Measurements from ENCODE around the gene AK1.

Gene AK1

GRCh38 chr9:127868278-127868902 lies 9.1 kb downstream of the AK1 start:
- DNase-seq: no peak

- DNase-seq: no peak
These were observed 9.9 kb downstream of the AK1 start for GRCh38 chr9:127867356-127868277.

DNA sequence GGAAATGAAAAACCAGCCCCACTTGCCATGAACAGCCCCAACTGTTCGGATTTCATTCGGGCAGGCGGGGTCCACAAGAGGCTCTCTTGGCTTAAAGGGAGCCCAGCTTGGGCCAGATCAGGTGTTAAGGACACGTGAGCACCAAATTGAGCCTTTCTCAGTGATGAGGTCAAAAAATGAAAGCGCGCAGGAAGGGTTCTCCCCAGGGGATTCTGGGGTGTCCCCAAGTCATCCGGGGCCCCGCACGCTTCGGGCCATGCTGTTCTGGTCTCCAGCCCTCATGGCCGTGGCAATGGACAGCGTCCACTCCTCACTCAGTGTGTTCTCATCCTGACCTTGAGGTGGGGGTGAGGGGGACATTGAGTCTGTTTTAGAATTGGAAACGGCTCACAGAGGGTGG lies 10.9 kb downstream of the AK1 start:
- DNase-seq: no peak

GRCh38 chr9:127865645-127866464 lies 11.6 kb downstream of the AK1 start:
- no peak for DNase-seq

- no peak for DNase-seq
These were observed 14.3 kb downstream of the AK1 start for GRCh38 chr9:127863191-127863621.

GRCh38 chr9:127862075-127863011 lies 15.1 kb downstream of the AK1 start:
- no peak for DNase-seq

DNA sequence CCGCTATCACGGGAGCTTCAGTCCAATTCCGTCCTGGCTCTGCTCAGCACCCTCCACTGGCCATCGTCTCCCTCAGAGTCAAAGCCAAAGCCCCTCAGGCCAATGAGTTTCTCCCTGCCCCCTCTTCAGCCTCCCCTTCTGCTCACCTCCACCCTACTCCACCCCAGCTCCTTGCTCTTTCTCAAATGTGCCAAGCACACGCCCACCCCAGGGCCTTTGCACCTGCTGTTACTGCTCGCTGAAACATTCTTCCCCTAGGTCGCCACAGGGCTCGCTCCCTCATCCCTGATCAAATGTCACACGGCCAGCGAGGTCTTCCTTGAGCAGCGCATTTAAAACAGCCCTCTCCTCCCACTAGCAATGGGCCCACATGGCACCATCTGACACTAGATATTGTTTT lies 16.7 kb downstream of the AK1 start:
- no peak for DNase-seq

GRCh38 chr9:127860260-127860659 lies 17.2 kb downstream of the AK1 start:
- no peak for DNase-seq

- no peak for DNase-seq
These were observed 19.4 kb downstream of the AK1 start for GRCh38 chr9:127858041-127858512.

- DNase-seq: no peak
These were observed 20.2 kb downstream of the AK1 start for GRCh38 chr9:127857278-127857677.

DNA sequence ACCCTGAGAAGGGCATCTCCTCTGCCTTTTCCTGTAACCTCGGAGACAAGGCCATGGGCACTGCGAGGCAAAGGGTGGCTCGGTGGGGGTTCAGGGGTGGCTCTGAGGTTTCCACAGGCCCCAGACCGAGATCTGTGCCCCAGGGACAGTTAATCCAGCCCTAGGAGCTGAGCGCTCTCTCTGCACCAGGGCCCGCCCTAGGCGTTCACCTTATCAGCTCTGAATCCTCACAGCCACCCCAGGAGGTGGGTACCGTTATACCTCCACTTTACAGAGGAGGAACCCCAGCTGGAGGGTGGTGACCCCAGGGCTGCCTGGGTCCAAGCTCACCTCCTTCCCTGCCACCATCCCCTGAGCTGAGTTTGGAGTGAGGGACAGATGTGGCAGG lies 20.8 kb downstream of the AK1 start:
- no peak for DNase-seq

GRCh38 chr9:127856094-127856728 lies 21.3 kb downstream of the AK1 start:
- DNase-seq: no peak

GRCh38 chr9:127855522-127855921 lies 22.0 kb downstream of the AK1 start:
- DNase-seq: no peak

- DNase-seq: no peak
These were observed 22.5 kb downstream of the AK1 start for GRCh38 chr9:127854960-127855359.

- no peak for DNase-seq
These were observed 23.2 kb downstream of the AK1 start, which contains the start of gene ENG for GRCh38 chr9:127854184-127854806. Gene ENG (minus strand): TSS chr9:127854658. CDS start chr9:127854355, 303 bp downstream.

DNA sequence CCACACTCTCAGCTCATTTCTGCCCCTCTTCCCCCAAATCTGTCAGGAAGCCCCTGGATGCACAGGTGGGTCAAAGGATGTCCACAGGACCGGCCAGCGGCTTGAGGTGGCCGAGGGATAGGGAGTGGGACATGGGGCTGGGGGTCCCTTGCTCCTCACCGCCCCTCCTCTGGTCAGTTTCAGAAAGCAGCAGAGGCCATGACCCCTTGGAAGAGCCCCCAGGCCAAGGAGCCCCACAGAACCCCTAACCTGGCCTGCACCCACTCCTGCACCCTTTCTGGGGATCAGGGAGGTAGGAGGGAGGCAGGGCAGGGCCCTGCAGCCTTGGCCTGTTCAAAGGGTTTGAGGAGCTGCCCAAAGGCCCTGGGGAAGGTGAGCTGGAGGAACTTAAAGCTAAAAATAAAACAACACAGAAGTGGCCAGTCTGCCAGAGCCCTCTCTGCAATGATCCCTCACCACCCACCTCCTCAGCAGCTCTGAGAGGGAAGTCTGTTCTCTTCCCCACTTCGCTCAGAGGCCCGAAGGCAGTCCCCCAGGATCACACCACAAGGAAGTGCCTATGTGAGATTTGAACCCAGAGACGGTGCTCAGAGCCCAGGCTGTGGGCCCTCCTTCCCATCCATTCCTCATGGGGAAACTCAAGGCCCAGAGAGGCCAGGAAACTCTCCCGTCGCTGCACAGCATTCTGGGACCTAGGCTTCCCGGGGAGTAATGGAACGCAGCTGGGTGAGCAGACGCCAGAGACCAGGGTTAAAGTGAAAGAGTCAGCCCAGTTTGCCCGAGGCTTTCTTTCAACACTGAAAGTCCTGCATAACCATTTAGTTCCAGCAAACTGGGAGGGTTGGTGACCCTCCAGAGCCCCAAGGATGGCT lies 23.9 kb downstream of the AK1 start:
- no peak for DNase-seq

DNA sequence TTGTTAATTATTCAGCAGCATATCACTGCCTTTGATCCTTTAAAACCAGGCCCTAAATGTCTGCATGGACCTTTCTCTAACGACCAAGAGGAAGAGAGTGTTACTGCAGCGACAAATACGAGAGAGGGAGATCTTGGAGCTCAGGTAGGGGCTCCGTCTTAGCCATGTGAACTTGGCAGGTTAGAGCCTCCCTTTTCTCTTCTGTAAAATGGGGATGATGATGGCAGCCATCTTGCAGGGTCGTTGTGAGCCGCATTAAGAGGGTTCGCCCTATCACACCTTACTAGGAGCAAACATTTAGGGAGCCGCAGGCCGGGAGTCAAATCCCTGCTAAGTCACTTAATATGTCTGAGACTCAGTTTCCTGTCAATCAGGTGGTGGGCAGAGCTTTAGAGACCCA lies 24.6 kb downstream of the AK1 start:
- no peak for DNase-seq

DNA sequence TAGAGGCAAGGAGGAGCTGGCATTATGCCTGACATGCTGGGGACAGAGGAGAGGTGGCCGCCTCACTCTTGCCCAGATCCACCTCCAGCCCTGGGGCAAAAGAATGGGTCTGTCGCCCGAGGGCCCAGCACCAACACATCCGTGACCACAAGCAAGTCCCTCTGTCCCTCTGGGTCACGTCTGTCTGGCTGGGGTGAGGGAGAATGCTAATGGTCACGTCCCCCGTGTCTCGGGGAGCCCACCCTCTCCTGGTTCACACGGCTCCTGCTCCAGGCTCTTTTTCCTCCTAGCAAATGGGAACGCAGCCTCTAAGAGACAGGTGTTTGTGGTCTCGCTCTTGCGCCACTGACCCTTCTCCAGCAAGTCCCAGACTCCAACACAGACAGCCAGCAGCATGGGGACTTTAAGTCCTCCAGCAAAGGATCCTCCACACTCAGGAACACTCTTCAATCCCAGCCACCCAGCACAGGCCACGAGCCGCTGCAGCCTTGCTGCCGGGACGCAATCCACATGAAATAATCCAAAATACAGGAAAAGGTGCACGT lies 27.1 kb downstream of the AK1 start:
- DNase-seq: no peak
